Stimulated activated CD8-positive, alpha-beta memory T cell treated with anti-CD3 and anti-CD28 coated beads, Interleukin-12 subunit alpha, Interleukin-12 subunit beta, amount 100 ng/mL, for 24 hours (primary cell): ENCODE results near the gene PROK2.

Experiments used
- DNase-seq: peaks from one replicate; pipeline ENCODE4 v3.0.0-alpha.2; 2020; ENCODE audit errors: extremely low read depth

Gene PROK2

DNA sequence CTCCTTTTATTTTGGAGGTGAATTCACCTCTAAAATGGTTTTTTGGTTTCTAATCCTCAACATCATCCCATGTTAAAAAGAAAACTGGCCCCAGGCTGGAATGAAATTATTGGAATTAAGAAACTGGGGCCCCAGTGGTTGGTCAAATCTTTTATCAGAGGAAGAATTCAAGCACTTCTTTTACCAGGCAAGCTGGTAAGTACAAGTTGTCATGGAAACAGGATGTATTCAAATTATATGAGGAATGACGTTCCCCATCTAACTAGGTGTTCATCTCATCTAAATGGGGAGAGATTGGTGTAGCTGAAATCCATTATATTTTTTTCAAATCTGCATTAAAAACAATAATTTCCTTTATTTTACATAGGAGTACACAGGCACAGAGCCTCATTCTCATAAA, 50.1 kb downstream of the PROK2 start:
- no peak for DNase-seq

DNA sequence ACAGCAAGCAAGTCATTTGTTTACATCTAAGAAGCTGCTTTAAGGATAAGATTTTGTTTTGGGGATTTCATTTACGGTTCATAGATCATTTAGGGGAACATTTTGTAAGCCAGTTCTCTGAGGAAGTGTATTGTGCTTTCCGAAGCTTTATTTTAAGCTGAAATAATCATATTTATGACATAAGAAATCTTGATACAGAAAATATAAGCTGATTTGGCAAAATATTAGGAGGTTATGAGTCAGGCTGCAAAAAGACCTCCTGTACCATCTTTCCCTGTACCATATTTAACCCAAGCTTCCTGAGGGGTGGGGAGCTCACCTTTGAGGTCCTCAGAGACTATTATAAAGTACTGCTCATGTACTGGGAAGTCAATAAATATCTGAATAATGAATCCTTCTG, 51.6 kb downstream of the PROK2 start:
- DNase-seq = no peak

DNA sequence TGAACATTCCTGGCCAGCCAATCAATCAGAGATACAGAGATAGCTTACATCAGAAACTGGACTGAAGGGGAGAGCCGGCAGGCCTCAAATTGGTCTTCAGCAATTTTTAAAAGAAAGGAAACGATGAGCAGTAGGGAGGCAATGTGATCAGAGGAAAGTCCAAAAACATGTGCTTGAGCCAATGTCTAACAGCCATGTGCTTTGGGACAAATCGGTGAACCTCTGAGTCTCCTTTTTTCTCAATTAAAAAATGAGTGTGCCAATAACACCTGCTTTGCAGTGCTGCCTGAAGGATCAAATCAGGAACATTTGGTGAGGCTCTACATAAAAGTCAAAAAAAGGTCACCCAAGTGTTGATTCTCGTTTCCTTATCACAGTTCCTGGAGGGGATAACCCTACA, 52.3 kb downstream of the PROK2 start:
- no peak for DNase-seq

DNA sequence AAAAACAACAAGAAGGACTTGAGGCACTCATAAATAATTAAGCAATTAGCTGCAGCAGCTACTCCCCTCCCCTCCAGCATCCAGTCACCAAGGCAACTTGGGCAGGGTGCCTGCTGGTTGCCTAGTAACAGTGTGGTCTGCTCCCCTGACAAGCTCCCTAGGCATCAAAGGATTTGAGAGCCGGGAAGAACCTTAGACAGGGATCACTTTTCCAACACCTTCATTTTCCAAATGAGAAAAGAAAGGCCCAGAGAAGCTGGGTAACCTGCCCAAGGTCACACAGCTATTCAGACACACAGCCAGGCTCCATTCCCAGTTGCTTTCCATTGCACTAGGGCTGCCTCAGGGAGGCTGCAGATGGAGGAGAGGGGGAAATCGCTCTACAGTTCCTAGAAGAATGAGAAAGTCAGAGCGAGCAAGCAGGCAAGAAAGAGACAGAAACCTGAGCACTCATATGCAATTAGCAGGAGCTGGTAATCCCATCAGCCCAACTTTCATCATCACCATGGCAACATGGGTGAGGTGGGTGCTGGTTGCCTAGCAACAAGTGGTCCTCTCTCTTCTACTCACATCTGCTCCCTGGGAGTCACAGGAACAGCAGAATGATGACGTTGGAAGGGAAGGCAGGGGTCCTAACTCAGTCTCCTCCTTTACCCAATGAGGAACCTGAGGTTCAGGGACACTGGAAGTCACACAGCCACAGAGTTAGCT, 56.2 kb downstream of the PROK2 start:
- no peak for DNase-seq

DNA sequence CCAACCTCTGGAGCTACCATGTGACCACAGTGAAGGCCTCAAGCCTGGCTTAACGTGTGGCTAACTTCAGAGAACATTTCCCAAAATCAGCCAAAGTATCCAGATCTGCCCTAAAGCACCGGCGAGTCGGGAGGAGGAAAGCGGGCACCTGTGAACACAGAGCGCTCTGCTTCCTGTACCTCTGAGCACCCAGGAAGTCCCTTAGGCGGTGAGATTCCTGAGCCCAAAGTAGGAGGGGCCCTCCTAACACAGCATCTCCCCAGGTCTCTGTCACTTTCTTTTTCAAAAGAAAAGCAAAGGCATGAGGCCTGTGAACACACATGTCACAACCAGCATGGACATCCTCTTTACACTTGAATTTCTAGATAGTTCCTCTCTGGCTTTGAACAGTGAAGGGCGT, 58.8 kb downstream of the PROK2 start:
- no peak for DNase-seq

DNA sequence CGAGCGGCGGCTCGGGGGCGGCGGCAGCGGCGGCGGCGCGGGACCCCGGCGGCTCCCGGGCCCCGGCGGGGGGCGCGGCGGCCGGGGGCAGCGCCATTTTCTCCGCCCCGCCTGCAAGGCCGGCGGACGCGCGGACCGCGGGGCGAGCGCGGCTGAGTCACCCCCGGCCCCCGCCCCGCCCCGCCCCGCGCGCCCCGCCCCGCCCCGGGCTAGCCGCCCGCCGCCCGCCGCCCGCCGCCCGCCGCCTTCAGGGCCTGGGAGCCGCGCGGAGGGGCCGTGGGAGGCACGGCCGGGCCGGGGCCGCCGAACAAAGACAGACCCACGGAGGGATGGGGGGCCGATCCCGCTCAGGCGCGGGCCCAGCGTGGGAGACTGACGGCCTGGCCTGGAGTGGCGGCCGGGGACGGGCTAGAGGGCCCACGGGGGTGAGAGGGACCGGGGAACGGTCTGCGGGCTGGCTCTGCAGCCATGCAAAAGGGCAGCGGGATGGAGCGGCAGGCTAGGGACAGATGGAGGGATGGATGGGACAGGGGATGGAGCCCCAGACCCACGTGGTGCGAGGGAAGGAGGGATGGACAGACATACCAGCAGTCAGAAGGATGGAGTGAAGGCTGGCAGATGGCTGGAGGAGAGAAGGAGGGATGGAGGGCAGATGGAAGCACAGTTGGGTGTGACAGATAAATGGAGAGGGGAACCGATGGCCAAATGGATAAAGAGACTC, 59.5 kb downstream of the PROK2 start, which contains the start of gene EIF4E3:
EIF4E3 (minus strand) TSS at position 132 of the 721 bp plus-strand sequence; CDS start at position 97, 35 bp downstream.
- DNase-seq = no peak

DNA sequence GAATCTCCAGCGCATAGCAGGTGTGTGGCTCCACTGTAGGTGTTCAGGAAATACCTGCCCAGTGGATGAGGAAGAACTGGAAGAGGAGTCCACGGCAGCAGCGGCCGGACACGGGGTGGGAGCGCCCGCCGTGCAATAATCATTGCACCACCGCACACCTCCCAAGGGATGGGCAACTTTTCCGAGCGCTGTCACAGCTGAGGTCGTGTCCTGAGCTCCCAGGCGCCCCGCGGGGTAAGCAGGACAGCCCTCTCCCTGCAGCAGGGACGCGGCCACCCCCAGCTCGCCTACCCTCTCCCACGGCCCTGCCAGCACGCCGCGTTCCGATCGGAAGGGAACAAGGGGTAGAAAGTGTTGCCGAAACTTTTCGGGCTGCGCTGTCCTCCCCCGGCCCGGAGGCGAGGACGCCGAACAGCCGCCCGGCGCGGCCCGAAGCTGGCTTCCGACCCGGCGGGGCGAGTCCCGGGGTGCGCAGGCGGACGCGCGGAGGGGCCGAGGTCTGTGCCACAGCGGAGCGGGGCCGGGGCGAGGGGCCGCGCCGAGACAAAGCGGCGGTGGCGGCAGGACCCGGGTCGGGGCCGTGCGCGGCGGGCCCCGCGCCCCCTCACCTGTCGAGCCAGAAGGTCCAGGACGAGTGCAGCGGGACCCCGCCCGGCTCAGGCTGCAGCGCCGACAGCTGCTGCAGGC, 60.2 kb downstream of the PROK2 start:
- DNase-seq = no peak

DNA sequence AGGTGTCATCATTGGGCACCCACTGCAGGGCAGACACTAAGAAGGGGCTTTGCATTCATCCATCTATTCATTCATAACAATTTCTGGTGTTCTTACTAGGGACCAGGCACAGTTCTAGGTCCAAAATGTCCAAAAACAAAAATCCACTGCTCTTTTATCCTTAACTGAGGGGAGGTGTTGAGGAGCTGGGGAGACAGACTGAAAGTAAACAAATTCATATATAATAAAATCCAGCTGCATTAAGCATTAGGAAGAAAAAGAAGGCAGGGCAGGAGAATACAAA, 60.8 kb downstream of the PROK2 start:
- DNase-seq = no peak

DNA sequence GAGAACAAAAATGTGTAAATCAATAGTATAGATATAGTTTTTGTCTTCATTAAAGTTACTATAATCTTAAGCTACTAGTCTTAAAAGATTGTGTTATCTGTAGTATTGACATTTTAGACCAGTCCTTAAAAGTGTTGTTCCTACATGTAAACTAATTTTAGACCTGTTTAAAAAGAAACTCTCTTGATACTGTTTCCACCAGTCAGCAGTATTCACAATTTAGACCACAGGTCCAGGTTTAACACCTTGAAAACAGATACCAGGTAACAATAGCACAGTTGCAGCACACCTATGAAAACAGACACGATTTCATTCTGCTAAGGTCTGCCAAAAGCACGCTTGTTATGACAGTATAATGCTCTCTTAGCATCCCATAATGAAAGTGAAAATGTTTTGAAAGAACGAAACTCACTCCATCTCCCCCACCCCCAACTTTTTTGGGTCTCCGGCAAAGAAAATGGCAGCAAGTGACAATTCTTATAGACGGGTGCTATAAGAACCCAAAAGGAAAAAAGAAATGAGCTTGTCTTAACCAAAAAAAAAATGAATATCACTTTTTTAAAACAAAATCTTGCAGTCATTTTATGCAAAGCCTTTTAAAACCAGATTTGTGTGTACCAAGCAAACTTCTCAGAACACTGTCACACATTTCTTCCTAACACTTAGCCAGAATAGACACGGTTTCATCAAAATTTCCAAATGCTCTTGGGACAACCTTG, 61.3 kb downstream of the PROK2 start:
- no peak for DNase-seq

DNA sequence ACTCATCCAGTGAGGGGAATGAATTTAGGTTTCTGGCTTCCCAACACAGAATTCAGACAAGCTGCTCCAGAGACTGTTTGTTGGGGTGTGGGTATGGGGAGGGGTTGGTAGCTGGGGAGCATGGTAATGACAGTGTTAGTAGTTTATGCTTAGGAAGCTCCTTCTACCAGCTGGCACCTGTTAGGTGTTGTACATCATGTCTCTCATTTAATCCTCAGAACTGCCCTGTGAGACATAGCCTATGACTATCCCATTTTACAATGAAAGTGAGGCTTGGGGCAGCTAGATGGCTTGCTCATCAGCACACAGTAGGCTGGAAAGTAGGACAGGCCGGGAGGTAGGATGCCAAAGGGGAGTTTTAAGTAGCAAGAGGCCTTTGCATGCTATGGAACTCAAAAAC, 62.3 kb downstream of the PROK2 start:
- DNase-seq = no peak
